ENCODE data around the gene PDE11A.

GRCh38 chr2:177692783-177693269, 379.8 kb downstream of the PDE11A start:
- TF ChIP-seq EGR1 (IDR thresholded peaks at IDR 0.05; ENCODE audit: borderline replicate concordance, low read depth, low read length) (no peak), EZH2 (IDR thresholded peaks at IDR 0.05; ENCODE audit: low read depth, low read length, severe bottlenecking) (no peak), POLR2A (IDR thresholded peaks at IDR 0.05; ENCODE audit: control extremely low read depth in 1 of 2, low read depth in 2 of 2, low read length in 2 of 2) (no peak), CREB1 (IDR thresholded peaks at IDR 0.05) (no peak), CTCF (IDR thresholded peaks at IDR 0.05; ENCODE audit: control extremely low read depth in 1 of 3, insufficient read depth in 1 of 3, low read depth in 1 of 3, low read length in 3 of 3) (peak in 1 of 3 experiments; percentile 27; a peak in 1 of 4 replicates), POLR2AphosphoS5 (IDR thresholded peaks at IDR 0.05; ENCODE audit: low read depth, low read length) (no peak), SP4 (IDR thresholded peaks at IDR 0.05; ENCODE audit: low read length) (no peak)

All from H1 (cell line).